H9 (cell line): ENCODE results near the gene TMEM229B. TPM values are rescaled to one million over a fixed set of nuclear protein-coding genes. Genes with fewer than 3 reads are reported as not detected.
A peak's percentile ranks its signal among the peaks of the same experiment; 100 is the strongest.

Experiments
- DNase-seq: peaks from one replicate; pipeline ENCODE4 v3.0.0-alpha.2; 2017
- H2AFZ ChIP-seq: one replicate; pipeline ENCODE4 v1.6.1; 2013; ENCODE audit warnings: mild to moderate bottlenecking, low read length, control low read depth, moderate library complexity
- H2AK5ac ChIP-seq: 2 replicates; pipeline ENCODE4 v1.6.1; 2013; ENCODE audit warnings: low read length, control low read depth, mixed read lengths; ENCODE audit not compliant: insufficient read length
- H2BK120ac ChIP-seq: one replicate; pipeline ENCODE4 v1.6.1; 2013; ENCODE audit warnings: low read depth, mild to moderate bottlenecking, low read length, control low read depth, inconsistent platforms; ENCODE audit not compliant: poor library complexity, severe bottlenecking
- H2BK12ac ChIP-seq: 2 replicates; pipeline ENCODE4 v1.6.1; 2013; ENCODE audit warnings: low read length, control low read depth, mixed read lengths, low read depth; ENCODE audit not compliant: insufficient read length
- H2BK15ac ChIP-seq: 2 replicates; pipeline ENCODE4 v1.6.1; 2013; ENCODE audit warnings: low read depth, low read length, control low read depth
- H2BK20ac ChIP-seq: one replicate; pipeline ENCODE4 v1.6.1; 2013; ENCODE audit warnings: low read depth, mild to moderate bottlenecking, low read length, control low read depth, inconsistent platforms; ENCODE audit not compliant: poor library complexity, severe bottlenecking
- H2BK5ac ChIP-seq: 2 replicates; pipeline ENCODE4 v1.6.1; 2013; ENCODE audit warnings: low read length, control low read depth, mixed read lengths; ENCODE audit not compliant: insufficient read length
- H3K14ac ChIP-seq: 2 replicates; pipeline ENCODE4 v1.6.1; 2013; ENCODE audit warnings: low read length, control low read depth; ENCODE audit not compliant: insufficient read depth
- H3K18ac ChIP-seq: 2 replicates; pipeline ENCODE4 v1.6.1; 2013; ENCODE audit warnings: low read depth, mild to moderate bottlenecking, mixed read lengths, low read length, control low read depth; ENCODE audit not compliant: insufficient read length
- H3K23ac ChIP-seq: 2 replicates; pipeline ENCODE4 v1.6.1; 2013; ENCODE audit warnings: low read length, control low read depth, mixed read lengths, low read depth; ENCODE audit not compliant: insufficient read length
- H3K23me2 ChIP-seq: 2 replicates; pipeline ENCODE4 v1.6.1; 2013; ENCODE audit warnings: low read depth, mild to moderate bottlenecking, mixed read lengths, low read length, control low read depth; ENCODE audit not compliant: insufficient read length, poor library complexity, severe bottlenecking
- H3K27ac ChIP-seq: 2 replicates; pipeline ENCODE4 v1.5.1; 2013; ENCODE audit warnings: low read length, control low read depth, mixed read lengths, low read depth; ENCODE audit not compliant: insufficient read length
- H3K27me3 ChIP-seq: 2 replicates; pipeline ENCODE4 v1.6.1; 2013; ENCODE audit warnings: low read length, control low read depth, inconsistent platforms; ENCODE audit not compliant: insufficient read depth
- H3K4ac ChIP-seq: 2 replicates; pipeline ENCODE4 v1.6.1; 2013; ENCODE audit warnings: low read depth, mild to moderate bottlenecking, control low read depth, inconsistent platforms, low read length, moderate library complexity
- H3K4me1 ChIP-seq: 2 replicates; pipeline ENCODE4 v1.6.1; 2013; ENCODE audit warnings: low read length, control low read depth, inconsistent platforms; ENCODE audit not compliant: insufficient read depth
- H3K4me2 ChIP-seq: 2 replicates; pipeline ENCODE4 v1.6.1; 2013; ENCODE audit warnings: low read length, control low read depth, mixed read lengths; ENCODE audit not compliant: insufficient read length, insufficient read depth
- H3K56ac ChIP-seq: 2 replicates; pipeline ENCODE4 v1.6.1; 2013; ENCODE audit warnings: low read depth, mild to moderate bottlenecking, mixed read lengths, low read length, control low read depth; ENCODE audit not compliant: insufficient read length
- H3K79me1 ChIP-seq: 2 replicates; pipeline ENCODE4 v1.6.1; 2013; ENCODE audit warnings: low read depth, mild to moderate bottlenecking, moderate library complexity, low read length, control low read depth, inconsistent platforms; ENCODE audit not compliant: insufficient read depth, poor library complexity, severe bottlenecking
- H3K79me2 ChIP-seq: 2 replicates; pipeline ENCODE4 v1.6.1; 2013; ENCODE audit warnings: low read length, control low read depth, inconsistent platforms; ENCODE audit not compliant: insufficient read depth
- H3K9ac ChIP-seq: 2 replicates; pipeline ENCODE4 v1.6.1; 2013; ENCODE audit warnings: low read length, control low read depth, mixed read lengths; ENCODE audit not compliant: insufficient read length; ENCODE audit errors: extremely low read depth
- H3K9me3 ChIP-seq: one replicate; pipeline ENCODE4 v1.6.1; 2013; ENCODE audit warnings: low read depth, low read length, inconsistent platforms; ENCODE audit not compliant: control insufficient read depth
- H3T11ph ChIP-seq: one replicate; pipeline ENCODE4 v1.6.1; 2013; ENCODE audit warnings: mild to moderate bottlenecking, low read length, control low read depth, inconsistent platforms
- H4K20me1 ChIP-seq: one replicate; pipeline ENCODE4 v1.6.1; 2013; ENCODE audit not compliant: control insufficient read depth, insufficient read length, insufficient read depth
- H4K5ac ChIP-seq: 2 replicates; pipeline ENCODE4 v1.6.1; 2013; ENCODE audit warnings: low read depth, mild to moderate bottlenecking, mixed read lengths, low read length, control low read depth; ENCODE audit not compliant: insufficient read length
- H4K8ac ChIP-seq: replicated peaks from 2 replicates; pipeline ENCODE4 v1.6.1; 2013; ENCODE audit warnings: low read length, control low read depth, mixed read lengths, low read depth; ENCODE audit not compliant: insufficient read length
- H4K91ac ChIP-seq: 2 replicates; pipeline ENCODE4 v1.6.1; 2013; ENCODE audit warnings: low read depth, mild to moderate bottlenecking, moderate library complexity, mixed read lengths, low read length, control low read depth; ENCODE audit not compliant: insufficient read length
- H3K27ac Mint-ChIP-seq, 3 experiments: 2 replicates in 2 of 3; 3 replicates in 1 of 3; pipeline ENCODE4 v1.8.0; 2020 to 2021; ENCODE audit warnings: mixed read lengths in 3 of 3, mild to moderate bottlenecking in 1 of 3, moderate library complexity in 1 of 3
- H3K27me3 Mint-ChIP-seq: 2 replicates; pipeline ENCODE4 v1.8.0; 2021; ENCODE audit warnings: low read depth, mild to moderate bottlenecking, moderate library complexity, mixed read lengths
- H3K36me3 Mint-ChIP-seq, 3 experiments: 2 replicates in 2 of 3; 3 replicates in 1 of 3; pipeline ENCODE4 v1.8.0; 2020 to 2021; ENCODE audit warnings: low read depth in 3 of 3, mixed read lengths in 3 of 3; ENCODE audit not compliant: insufficient read depth in 1 of 3
- H3K4me1 Mint-ChIP-seq, 2 experiments: 2 replicates each; pipeline ENCODE4 v1.8.0; 2020; ENCODE audit warnings: mixed read lengths in 2 of 2
- H3K4me3 Mint-ChIP-seq, 2 experiments: 2 replicates in 1 of 2; 3 replicates in 1 of 2; pipeline ENCODE4 v1.8.0; 2020 to 2021; ENCODE audit warnings: mild to moderate bottlenecking in 2 of 2, mixed read lengths in 2 of 2, moderate library complexity in 1 of 2
- H3K9me3 Mint-ChIP-seq, 2 experiments: 2 replicates in 1 of 2; 3 replicates in 1 of 2; pipeline ENCODE4 v1.8.0; 2020; ENCODE audit warnings: mild to moderate bottlenecking in 2 of 2, mixed read lengths in 2 of 2, moderate library complexity in 1 of 2
- WGBS: extraction: QIAGEN DNeasy Blood & Tissue Kit; methylation state at CpG from one replicate; pipeline ENCODE4 v1.1.7; 2013; ENCODE audit warnings: missing lambda C conversion rate, low lambda C conversion rate, mixed read lengths; ENCODE audit not compliant: insufficient read length; ENCODE audit errors: extremely low coverage; 5-methylcytosine and 5-hydroxymethylcytosine counted together
- total RNA-seq: library from RNA; stranded (reverse); gene quantifications from 2 replicates; pipeline ENCODE4 v1.2.1, GENCODE V29; 2021
- TF ChIP-seq, protein P1 (sequence below): fragments of 200-600 bp; sonication (generic); conservative IDR thresholded peaks from 3 replicates; pipeline ENCODE4 v1.8.0; 2021; ENCODE audit warnings: antibody characterized with exemption, mild to moderate bottlenecking

TMEM229B gene
- total RNA-seq, 1 experiment from 2014 or later, result 0.24 TPM

DNA sequence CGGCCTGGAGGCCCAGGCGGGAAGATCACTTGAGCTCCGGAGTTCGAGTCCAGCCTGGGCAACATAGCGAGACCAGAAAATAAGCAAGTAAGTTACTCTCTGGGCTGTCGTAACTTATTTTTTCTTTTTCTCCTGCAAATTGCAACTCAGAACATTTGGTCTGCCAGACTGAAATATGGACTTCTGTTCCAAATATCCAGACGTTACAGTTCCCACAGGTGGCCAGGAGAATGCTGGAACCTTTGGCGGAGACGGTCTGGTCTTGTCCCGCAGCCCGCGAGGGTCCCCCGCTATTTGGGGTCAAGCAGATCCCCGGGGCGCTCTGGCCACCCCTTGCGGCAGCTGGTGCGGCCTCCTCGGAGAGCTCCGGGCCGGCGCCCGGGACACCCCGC lies 44.1 kb upstream of the TMEM229B start:
- no peaks in the 10 kb centered on the region; a peak in 2 of 7 replicates for H3K36me3 Mint-ChIP-seq
- Histone ChIP-seq H2AK5ac (no peak overlapping the region), H3K4me2 (peak overlapping the region; percentile 70), H4K20me1 (no peaks in the 10 kb centered on the region), H2BK20ac (no peak overlapping the region), H2BK120ac (no peak overlapping the region), H2BK12ac (no peak overlapping the region), H3K18ac (peak overlapping the region; percentile 19), H3K4ac (no peak overlapping the region), H3K56ac (no peak overlapping the region), H2BK15ac (no peak overlapping the region), H3K79me2 (no peaks in the 10 kb centered on the region), H3K9me3 (no peaks in the 10 kb centered on the region), H4K91ac (no peak overlapping the region), H3K23me2 (peaks cover 4% of the 10 kb centered on the region), H3K79me1 (no peaks in the 10 kb centered on the region), H4K8ac (no peak overlapping the region), H3K14ac (peak overlapping the region; percentile 46; the same call in 1 of the 2 replicates), H4K5ac (no peak overlapping the region), H2AFZ (no peak overlapping the region), H3K23ac (no peak overlapping the region), H3T11ph (no peak overlapping the region), H3K27ac (no peak overlapping the region), H3K9ac (no peak overlapping the region), H2BK5ac (no peak overlapping the region), H3K27me3 (no peaks in the 10 kb centered on the region), H3K4me1 (no peaks in the 10 kb centered on the region; the same call in 1 of the 2 replicates)
- DNase-seq, result no peak
- H3K27me3 Mint-ChIP-seq, result peaks cover 3% of the 10 kb centered on the region; the same call in 1 of the 2 replicates
- no CpG with 5 or more reads among the region's 23 CpGs for WGBS
- TF ChIP-seq, protein P1, sequence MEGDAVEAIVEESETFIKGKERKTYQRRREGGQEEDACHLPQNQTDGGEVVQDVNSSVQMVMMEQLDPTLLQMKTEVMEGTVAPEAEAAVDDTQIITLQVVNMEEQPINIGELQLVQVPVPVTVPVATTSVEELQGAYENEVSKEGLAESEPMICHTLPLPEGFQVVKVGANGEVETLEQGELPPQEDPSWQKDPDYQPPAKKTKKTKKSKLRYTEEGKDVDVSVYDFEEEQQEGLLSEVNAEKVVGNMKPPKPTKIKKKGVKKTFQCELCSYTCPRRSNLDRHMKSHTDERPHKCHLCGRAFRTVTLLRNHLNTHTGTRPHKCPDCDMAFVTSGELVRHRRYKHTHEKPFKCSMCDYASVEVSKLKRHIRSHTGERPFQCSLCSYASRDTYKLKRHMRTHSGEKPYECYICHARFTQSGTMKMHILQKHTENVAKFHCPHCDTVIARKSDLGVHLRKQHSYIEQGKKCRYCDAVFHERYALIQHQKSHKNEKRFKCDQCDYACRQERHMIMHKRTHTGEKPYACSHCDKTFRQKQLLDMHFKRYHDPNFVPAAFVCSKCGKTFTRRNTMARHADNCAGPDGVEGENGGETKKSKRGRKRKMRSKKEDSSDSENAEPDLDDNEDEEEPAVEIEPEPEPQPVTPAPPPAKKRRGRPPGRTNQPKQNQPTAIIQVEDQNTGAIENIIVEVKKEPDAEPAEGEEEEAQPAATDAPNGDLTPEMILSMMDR, result no peak
- no peak overlapping the region for H3K27ac Mint-ChIP-seq
- H3K9me3 Mint-ChIP-seq, result no peaks in the 10 kb centered on the region
- peak overlapping the region; percentile 58 to 79 for H3K4me3 Mint-ChIP-seq
- H3K4me1 Mint-ChIP-seq, result peaks cover 16 to 23% of the 10 kb centered on the region in 2 experiments
